ENCODE results near the gene LGR6. TPM values are rescaled to one million over a fixed set of nuclear protein-coding genes. Genes with fewer than 3 reads are reported as not detected.
"Not testable (repeated sequence)": the region's sequence is repeated elsewhere in the genome, so short reads cannot be mapped to it uniquely, and the experiment has no call there.

The LGR6 gene
- under 1 TPM in 1 of 2 experiments, not detected in 1; 0.08 TPM for total RNA-seq

GRCh38 chr1:202193614-202194327 lies at the start of gene LGR6:
LGR6 (plus strand) TSS chr1:202193799; CDS start chr1:202193990, 191 bp downstream.
- no peak for DNase-seq
- Mint-ChIP-seq H3K27me3 (peaks cover 34% of the 10 kb centered on the region), H3K36me3 (ENCODE audit: low read depth) (no peaks in the 10 kb centered on the region), H3K4me3 (no peak within 1 kb of the TSS), H3K9me3 (no peaks in the 10 kb centered on the region), H3K4me1 (peaks cover 3% of the 10 kb centered on the region), H3K27ac (no peak within 1 kb of the TSS)
- CTCF ChIA-PET, result interaction anchor here (0.6 to 2.1 kb wide), 23 partner anchors 8 to 1673 kb away, joined by 3 to 40 read pairs (median 6); no protein-coding TSS in a partner anchor
- POLR2A ChIA-PET, result interaction anchor here (1.2 kb wide), 1 partner anchor 31 kb away, joined by 3 read pairs; no protein-coding TSS in a partner anchor

GRCh38 chr1:202144402-202145067 lies 49.1 kb upstream of the LGR6 start, which contains the start of gene ARL8A:
ARL8A (minus strand) TSS chr1:202144737; CDS start chr1:202144572, 165 bp downstream.
- H3K27ac Mint-ChIP-seq, result peak within 1 kb of the TSS; percentile 87
- H3K27me3 Mint-ChIP-seq, result no peaks in the 10 kb centered on the region
- DNase-seq, result peak; percentile 78
- H3K36me3 Mint-ChIP-seq (ENCODE audit: low read depth), result peaks cover 26% of the 10 kb centered on the region
- ChIA-PET POLR2A (interaction anchor here (1.3 to 9.2 kb wide), 5 partner anchors 10 to 18 kb away, joined by 3 to 174 read pairs (median 10); partner anchors contain the start of gene PTPN7), CTCF (interaction anchor here (1.6 to 2.9 kb wide), 3 partner anchors 10 to 161 kb away, joined by 3 to 22 read pairs (median 17); no protein-coding TSS in a partner anchor)
- no peaks in the 10 kb centered on the region for H3K9me3 Mint-ChIP-seq
- peaks cover 41% of the 10 kb centered on the region for H3K4me1 Mint-ChIP-seq
- peak within 1 kb of the TSS; percentile 84 for H3K4me3 Mint-ChIP-seq

- CTCF ChIA-PET, result interaction anchor here (1.1 to 1.5 kb wide), 3 partner anchors 9 to 16 kb away, joined by 4 to 6 read pairs (median 6); partner anchors contain the start of gene PTPN7
- H3K4me3 Mint-ChIP-seq, result peak overlapping the region; percentile 76
- peaks cover 42% of the 10 kb centered on the region for H3K4me1 Mint-ChIP-seq
- POLR2A ChIA-PET, result interaction anchor here (1.1 to 9.2 kb wide), 5 partner anchors 10 to 29 kb away, joined by 3 to 174 read pairs (median 10); partner anchors contain the start of gene PTPN7
- H3K27me3 Mint-ChIP-seq, result no peaks in the 10 kb centered on the region
- H3K9me3 Mint-ChIP-seq, result no peaks in the 10 kb centered on the region
- peaks cover 30% of the 10 kb centered on the region for H3K36me3 Mint-ChIP-seq (ENCODE audit: low read depth)
- peak; percentile 55 for DNase-seq
- peak overlapping the region; percentile 79 for H3K27ac Mint-ChIP-seq
These were observed 48.4 kb upstream of the LGR6 start for GRCh38 chr1:202145068-202145743.

- not testable (repeated sequence) for H3K9me3 Mint-ChIP-seq, DNase-seq, H3K27me3 Mint-ChIP-seq
- POLR2A ChIA-PET, result interaction anchor here (0.9 to 9.2 kb wide), 6 partner anchors 9 to 28 kb away, joined by 3 to 174 read pairs (median 8); partner anchors contain the start of gene PTPN7
- Mint-ChIP-seq H3K36me3 (ENCODE audit: low read depth) (peaks cover 35% of the 10 kb centered on the region), H3K4me1 (peaks cover 43% of the 10 kb centered on the region), H3K27ac (peak overlapping the region; percentile 79), H3K4me3 (peak overlapping the region; percentile 76)
- CTCF ChIA-PET, result interaction anchor here (1.1 to 1.5 kb wide), 4 partner anchors 9 to 15 kb away, joined by 4 to 6 read pairs (median 5); partner anchors contain the start of gene PTPN7
These were observed 47.9 kb upstream of the LGR6 start for GRCh38 chr1:202145744-202146140.

GRCh38 chr1:202146279-202146678 lies 47.3 kb upstream of the LGR6 start:
- ChIA-PET CTCF (interaction anchor here (1.0 to 1.5 kb wide), 5 partner anchors 8 to 17 kb away, joined by 4 to 6 read pairs (median 4); partner anchors contain the start of gene PTPN7), POLR2A (interaction anchor here (0.9 to 9.2 kb wide), 5 partner anchors 9 to 28 kb away, joined by 3 to 174 read pairs (median 5); partner anchors contain the start of gene PTPN7)
- no peak for DNase-seq
- no peak overlapping the region for H3K4me3 Mint-ChIP-seq
- H3K9me3 Mint-ChIP-seq, result no peaks in the 10 kb centered on the region
- H3K27ac Mint-ChIP-seq, result peak overlapping the region; percentile 51
- peaks cover 38% of the 10 kb centered on the region for H3K36me3 Mint-ChIP-seq (ENCODE audit: low read depth)
- peaks cover 46% of the 10 kb centered on the region for H3K4me1 Mint-ChIP-seq
- no peaks in the 10 kb centered on the region for H3K27me3 Mint-ChIP-seq

- Mint-ChIP-seq H3K9me3 (no peaks in the 10 kb centered on the region), H3K36me3 (ENCODE audit: low read depth) (peaks cover 43% of the 10 kb centered on the region), H3K27ac (peak overlapping the region; percentile 21), H3K4me3 (no peak overlapping the region), H3K4me1 (peaks cover 46% of the 10 kb centered on the region), H3K27me3 (no peaks in the 10 kb centered on the region)
- POLR2A ChIA-PET, result interaction anchor here (1.6 to 9.2 kb wide), 4 partner anchors 8 to 17 kb away, joined by 5 to 174 read pairs (median 37); partner anchors contain the start of gene PTPN7
- no peak for DNase-seq
- CTCF ChIA-PET, result interaction anchor here (0.6 to 1.5 kb wide), 6 partner anchors 8 to 42 kb away, joined by 3 to 6 read pairs (median 4); partner anchors contain the start of gene PTPN7
These were observed 46.6 kb upstream of the LGR6 start for GRCh38 chr1:202146993-202147392.

- peaks cover 55% of the 10 kb centered on the region for H3K36me3 Mint-ChIP-seq (ENCODE audit: low read depth)
- POLR2A ChIA-PET, result interaction anchor here (1.6 to 9.2 kb wide), 3 partner anchors 7 to 14 kb away, joined by 6 to 174 read pairs (median 68); partner anchors contain the start of gene PTPN7
These were observed 45.2 kb upstream of the LGR6 start for GRCh38 chr1:202148391-202148790.

GRCh38 chr1:202149566-202149965 lies 44.0 kb upstream of the LGR6 start:
- H3K4me3 Mint-ChIP-seq, result no peak overlapping the region
- no peaks in the 10 kb centered on the region for H3K27me3 Mint-ChIP-seq
- no peak overlapping the region for H3K27ac Mint-ChIP-seq
- no peak for DNase-seq
- POLR2A ChIA-PET, result interaction anchor here (1.0 to 9.2 kb wide), 2 partner anchors 13 to 21 kb away, joined by 3 to 174 read pairs; partner anchors contain the start of gene PTPN7
- peaks cover 60% of the 10 kb centered on the region for H3K36me3 Mint-ChIP-seq (ENCODE audit: low read depth)
- H3K9me3 Mint-ChIP-seq, result no peaks in the 10 kb centered on the region
- peaks cover 36% of the 10 kb centered on the region for H3K4me1 Mint-ChIP-seq
- CTCF ChIA-PET, result interaction anchor here (1.2 kb wide), 1 partner anchor 14 kb away, joined by 3 read pairs; no protein-coding TSS in a partner anchor

More at GRCh38 chr1:202148391-202148790, 45.2 kb upstream of the LGR6 start:
- peaks cover 34% of the 10 kb centered on the region for H3K4me1 Mint-ChIP-seq
- peak overlapping the region; percentile 38 for H3K27ac Mint-ChIP-seq
- no peaks in the 10 kb centered on the region for H3K27me3 Mint-ChIP-seq
- CTCF ChIA-PET, result interaction anchor here (0.7 to 0.8 kb wide), 2 partner anchors 12 to 13 kb away, joined by 3 read pairs; partner anchors contain the start of gene PTPN7
- H3K9me3 Mint-ChIP-seq, result no peaks in the 10 kb centered on the region
- no peak overlapping the region for H3K4me3 Mint-ChIP-seq
- DNase-seq, result no peak

GRCh38 chr1:202150187-202150586 lies 43.4 kb upstream of the LGR6 start:
- H3K27me3 Mint-ChIP-seq, result no peaks in the 10 kb centered on the region
- no peak overlapping the region for H3K27ac Mint-ChIP-seq
- H3K4me1 Mint-ChIP-seq, result peaks cover 38% of the 10 kb centered on the region
- no peaks in the 10 kb centered on the region for H3K9me3 Mint-ChIP-seq
- DNase-seq, result no peak
- peaks cover 67% of the 10 kb centered on the region for H3K36me3 Mint-ChIP-seq (ENCODE audit: low read depth)
- no peak overlapping the region for H3K4me3 Mint-ChIP-seq
- CTCF ChIA-PET, result interaction anchor here (1.2 kb wide), 1 partner anchor 14 kb away, joined by 3 read pairs; no protein-coding TSS in a partner anchor
- POLR2A ChIA-PET, result interaction anchor here (1.0 to 9.2 kb wide), 2 partner anchors 12 to 21 kb away, joined by 3 to 174 read pairs; partner anchors contain the start of gene PTPN7

GRCh38 chr1:202150602-202151001 lies 43.0 kb upstream of the LGR6 start:
- H3K27ac Mint-ChIP-seq, result peak overlapping the region; percentile 3
- H3K36me3 Mint-ChIP-seq (ENCODE audit: low read depth), result peaks cover 71% of the 10 kb centered on the region
- H3K9me3 Mint-ChIP-seq, result no peaks in the 10 kb centered on the region
- H3K4me3 Mint-ChIP-seq, result no peak overlapping the region
- ChIA-PET CTCF (interaction anchor here (1.2 kb wide), 1 partner anchor 15 kb away, joined by 3 read pairs; no protein-coding TSS in a partner anchor), POLR2A (interaction anchor here (1.0 to 9.2 kb wide), 2 partner anchors 12 to 20 kb away, joined by 3 to 174 read pairs; partner anchors contain the start of gene PTPN7)
- H3K4me1 Mint-ChIP-seq, result peaks cover 38% of the 10 kb centered on the region
- no peak for DNase-seq
- no peaks in the 10 kb centered on the region for H3K27me3 Mint-ChIP-seq

GRCh38 chr1:202151045-202151444 lies 42.6 kb upstream of the LGR6 start:
- CTCF ChIA-PET, result no interaction called here
- no peak for DNase-seq
- peaks cover 39% of the 10 kb centered on the region for H3K4me1 Mint-ChIP-seq
- H3K9me3 Mint-ChIP-seq, result no peaks in the 10 kb centered on the region
- POLR2A ChIA-PET, result interaction anchor here (2.2 to 2.4 kb wide), 2 partner anchors 10 to 14 kb away, joined by 7 to 18 read pairs; partner anchors contain the start of gene PTPN7
- no peaks in the 10 kb centered on the region for H3K27me3 Mint-ChIP-seq
- H3K4me3 Mint-ChIP-seq, result no peak overlapping the region
- peaks cover 75% of the 10 kb centered on the region for H3K36me3 Mint-ChIP-seq (ENCODE audit: low read depth)
- H3K27ac Mint-ChIP-seq, result peak overlapping the region; percentile 3

Data from activated CD4-positive, alpha-beta memory T cell treated with anti-CD3 and anti-CD28 coated beads, Interleukin-2, amount 10 ng/mL, durations not matched to agents 7 days and 5 days (primary cell).